NCI-H2107 treated with DMSO at 0.1 percent for 48 hours (cell line): ENCODE results near the gene THRB.
"Not testable (repeated sequence)": the region's sequence is repeated elsewhere in the genome, so short reads cannot be mapped to it uniquely, and the experiment has no call there.

Source experiments
- DNase-seq: peaks from one replicate; lab custom pipeline; 2025; ENCODE audit not compliant: unreplicated experiment; lab: John Stamatoyannopoulos, UW

The THRB gene

GRCh38 chr3:24450160-24450907, 44.3 kb downstream of the THRB start:
- DNase-seq: no peak

DNA sequence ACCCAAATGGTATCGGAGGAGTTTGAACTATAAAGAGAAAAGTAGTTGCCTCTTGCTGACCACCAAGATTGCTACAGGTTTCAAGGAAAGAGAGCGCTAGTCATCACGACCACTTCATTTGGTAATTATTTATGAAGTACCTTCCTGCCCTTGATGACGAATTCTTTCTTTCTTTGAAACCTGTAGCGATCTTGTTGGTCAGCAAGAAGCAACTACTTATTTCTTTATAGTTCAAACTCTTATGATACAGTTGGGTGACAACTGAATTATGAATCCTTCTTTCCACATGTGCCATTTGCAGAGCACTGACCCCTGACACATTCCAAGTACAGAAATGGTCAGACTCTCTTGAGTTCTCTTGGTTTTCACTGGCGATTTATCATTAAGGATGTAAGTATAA, 46.8 kb downstream of the THRB start:
- DNase-seq: no peak

- DNase-seq: no peak
Observed at GRCh38 chr3:24446032-24446431, 48.6 kb downstream of the THRB start.

GRCh38 chr3:24443476-24443875, 51.2 kb downstream of the THRB start:
- no peak for DNase-seq

DNA sequence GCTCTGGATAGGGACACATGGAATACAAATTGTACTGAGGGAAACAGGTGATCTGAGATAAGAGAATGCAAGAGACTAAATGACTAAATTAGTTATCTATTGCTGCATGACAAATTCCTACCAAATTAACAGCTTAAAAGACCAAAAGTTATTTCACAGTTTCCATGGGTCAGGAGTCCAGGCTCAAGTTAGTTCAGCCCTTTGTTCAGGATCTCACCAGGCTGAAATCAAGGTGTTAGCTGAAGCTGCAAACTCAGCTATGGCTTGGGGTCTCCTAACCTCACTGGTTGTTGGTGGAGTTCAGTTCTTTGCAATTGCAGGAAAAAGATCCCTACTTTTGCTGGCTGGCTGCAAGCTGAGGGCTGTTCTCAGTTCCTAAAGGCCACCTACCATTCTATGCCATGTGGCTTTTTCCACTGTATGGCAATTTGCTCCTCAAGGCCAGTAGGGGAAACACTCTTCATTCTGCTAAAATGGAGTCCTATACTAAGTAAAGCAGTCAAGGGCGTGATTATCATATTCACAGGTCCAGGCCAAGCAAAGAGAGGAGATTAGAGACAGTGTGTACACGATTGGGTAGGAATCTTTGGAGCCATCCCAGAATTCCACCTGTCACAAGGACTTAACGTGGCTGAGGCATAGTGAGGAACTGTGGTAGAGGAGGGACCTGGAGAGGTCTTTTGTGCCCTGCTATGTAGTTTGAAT, 53.7 kb downstream of the THRB start:
- DNase-seq: no peak

GRCh38 chr3:24439021-24439420, 55.6 kb downstream of the THRB start:
- DNase-seq: no peak

DNA sequence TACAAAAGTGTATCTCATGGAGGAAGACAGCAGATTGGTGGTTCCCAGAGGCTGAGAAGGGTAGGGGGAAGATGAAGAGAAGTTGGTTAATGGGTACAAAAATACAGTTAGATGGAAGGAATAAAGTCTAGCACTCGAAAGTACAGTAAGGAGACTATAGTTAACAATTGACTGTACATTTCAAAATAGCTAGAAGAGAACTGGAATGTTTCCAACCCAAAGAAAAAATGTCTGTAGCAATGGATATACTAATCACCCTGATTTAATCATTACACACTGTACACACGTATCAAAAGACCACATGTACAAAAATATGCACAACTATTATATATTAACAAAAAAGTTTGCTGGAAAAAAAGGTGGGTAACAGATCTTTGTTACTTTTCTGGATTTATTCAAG, 57.3 kb downstream of the THRB start:
- DNase-seq: no peak

GRCh38 chr3:24435584-24435983, 59.1 kb downstream of the THRB start:
- no peak for DNase-seq

GRCh38 chr3:24434651-24435050, 60.0 kb downstream of the THRB start:
- no peak for DNase-seq

GRCh38 chr3:24433838-24434591, 60.6 kb downstream of the THRB start:
- no peak for DNase-seq

DNA sequence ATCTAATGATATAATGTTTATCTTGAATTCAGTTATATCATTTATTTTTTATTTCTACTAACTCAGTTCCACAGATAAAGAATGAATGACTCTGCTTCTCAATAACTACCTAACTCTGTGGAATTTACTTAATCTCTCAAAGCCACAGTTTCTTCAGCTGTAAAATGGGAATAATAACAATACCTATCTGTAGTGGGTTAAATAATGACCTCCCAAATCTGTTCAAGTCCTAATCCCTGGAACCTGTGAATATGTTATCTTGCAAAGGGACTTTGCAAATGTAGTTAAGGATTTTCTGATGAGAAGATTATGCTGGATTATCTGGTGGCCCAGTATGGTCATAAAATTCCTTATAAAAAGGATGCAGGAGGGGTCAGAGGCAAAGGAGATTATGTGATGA, 61.7 kb downstream of the THRB start:
- DNase-seq: no peak

- no peak for DNase-seq
Observed at GRCh38 chr3:24428481-24428880, 66.2 kb downstream of the THRB start.

- no peak for DNase-seq
Observed at GRCh38 chr3:24426896-24427295, 67.8 kb downstream of the THRB start.

DNA sequence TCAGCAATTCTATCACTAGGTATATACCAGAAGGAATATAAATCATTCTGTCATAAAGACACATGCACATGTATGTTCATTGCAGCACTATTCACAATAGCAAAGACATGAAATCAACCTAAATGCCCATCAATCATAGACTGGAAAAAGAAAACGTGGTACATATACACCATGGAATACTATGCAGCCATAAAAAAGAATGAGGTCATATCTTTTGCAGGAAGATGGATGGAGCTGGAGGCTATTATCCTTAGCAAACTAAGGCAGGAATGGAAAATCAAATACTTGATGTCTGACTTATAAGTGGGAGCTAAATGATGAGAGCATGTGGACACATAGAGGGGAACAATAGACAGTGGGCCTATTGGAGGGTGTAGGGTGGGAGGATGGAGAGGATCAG, 73.8 kb downstream of the THRB start:
- not testable (repeated sequence) for DNase-seq

DNA sequence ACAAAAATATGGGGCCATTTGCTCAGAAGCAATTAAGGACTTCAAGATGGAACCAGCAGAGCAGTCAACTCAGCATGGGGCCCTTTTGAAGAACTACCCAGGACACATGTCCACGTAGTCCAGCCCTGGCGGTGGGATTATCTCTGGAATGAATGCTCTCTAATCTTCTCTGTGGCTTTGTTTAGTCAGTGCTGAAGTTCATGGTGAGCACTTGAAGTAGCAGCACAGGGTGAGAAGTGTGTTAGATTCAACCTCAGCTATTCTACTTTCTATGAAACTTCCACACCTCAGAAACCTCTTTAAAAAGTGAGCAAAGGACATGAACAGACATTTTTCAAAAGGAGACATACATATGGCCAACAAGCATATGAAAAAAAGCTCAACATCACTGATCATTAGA, 74.4 kb downstream of the THRB start:
- no peak for DNase-seq

DNA sequence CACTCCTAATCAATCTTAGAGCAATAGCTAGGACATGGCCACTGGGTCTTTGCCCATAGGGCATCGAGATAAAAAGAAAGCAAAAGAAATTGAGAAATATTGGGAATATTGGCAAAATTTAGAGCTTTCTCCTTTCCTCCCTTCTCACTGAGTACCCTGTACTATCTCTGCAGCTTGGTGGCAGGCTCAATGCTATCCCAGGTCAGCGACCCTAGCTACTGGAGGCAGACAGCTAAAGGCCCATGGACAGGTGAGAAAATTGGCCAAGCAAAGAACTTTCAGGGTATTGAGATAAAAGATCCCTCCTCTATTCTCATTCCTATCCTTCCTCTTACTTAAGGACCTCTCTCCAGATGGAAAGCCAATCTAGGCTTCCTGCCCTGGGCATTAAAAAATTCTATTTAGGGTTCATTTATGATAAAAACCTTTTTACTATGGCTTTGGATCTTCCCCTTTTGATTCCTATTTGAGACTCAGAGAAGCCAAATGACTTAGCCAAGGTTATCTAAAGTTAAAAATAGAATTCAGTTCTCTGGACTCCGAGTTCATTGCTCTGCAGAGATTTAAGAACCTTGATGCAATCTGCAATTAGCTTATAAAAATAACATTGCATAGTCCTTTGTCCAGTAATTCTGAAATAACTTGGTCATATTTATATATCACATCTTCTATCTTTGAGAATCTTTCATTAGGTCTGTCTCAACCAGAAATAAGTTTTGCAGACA, 75.4 kb downstream of the THRB start:
- no peak for DNase-seq

GRCh38 chr3:24417730-24418129, 76.9 kb downstream of the THRB start:
- no peak for DNase-seq

DNA sequence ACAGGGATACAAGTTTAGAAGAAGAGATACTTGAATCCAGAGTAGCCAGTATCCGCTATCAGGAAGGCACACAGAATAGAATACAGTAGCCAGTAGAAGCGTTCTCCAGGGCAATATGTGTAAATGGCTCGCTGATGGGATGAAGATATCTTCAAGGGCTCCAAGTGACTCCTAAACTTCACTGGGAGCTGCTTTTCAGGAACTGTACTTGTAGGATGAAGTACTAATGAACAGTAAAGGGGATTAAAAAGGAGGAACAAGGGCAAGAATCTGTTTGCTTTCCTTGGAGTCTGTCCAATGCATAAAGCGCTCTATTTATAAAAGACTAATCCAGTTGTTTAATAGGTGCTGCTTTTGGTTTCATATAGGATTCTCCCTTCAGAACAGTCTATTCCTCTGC, 78.4 kb downstream of the THRB start:
- DNase-seq: no peak

DNA sequence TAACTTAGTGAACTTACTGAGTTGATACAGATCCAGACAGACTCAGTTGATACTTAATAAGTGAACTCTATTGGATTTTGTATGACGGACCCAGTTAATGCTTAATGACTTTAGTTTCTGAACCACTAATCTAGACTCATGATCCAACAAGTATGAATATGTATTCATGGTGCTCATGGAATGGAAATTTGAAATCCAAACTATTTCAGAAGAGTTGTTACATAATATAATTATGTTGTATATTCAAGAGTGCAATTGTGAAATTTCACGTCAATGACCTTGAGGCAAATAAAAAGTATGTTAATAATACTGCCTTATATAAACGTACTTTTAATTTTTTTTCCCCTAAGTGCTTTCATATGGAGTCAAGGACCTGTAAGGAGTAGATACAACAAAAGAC, 78.8 kb downstream of the THRB start:
- DNase-seq: no peak

GRCh38 chr3:24413662-24414061, 81.0 kb downstream of the THRB start:
- not testable (repeated sequence) for DNase-seq

DNA sequence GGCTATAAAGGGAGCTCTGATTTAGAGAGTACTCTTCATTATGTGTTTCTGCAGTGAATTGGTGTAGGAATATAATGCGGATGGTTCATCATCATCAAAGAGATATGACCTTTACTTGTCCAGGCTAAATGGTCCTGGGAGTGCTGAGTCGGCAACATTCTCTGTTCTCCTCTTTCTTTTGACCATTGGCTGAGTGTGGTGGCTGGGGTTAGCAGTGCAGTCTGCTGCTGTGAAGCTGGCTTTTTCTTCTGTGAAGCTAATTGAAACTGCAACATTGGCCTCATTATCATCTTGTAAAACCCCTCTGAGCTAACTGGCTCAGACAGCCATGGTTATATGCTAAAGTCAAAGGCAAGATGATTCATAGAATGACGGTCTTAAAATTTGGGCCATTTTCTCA, 83.8 kb downstream of the THRB start:
- DNase-seq: no peak
